ENCODE results near the gene ZC2HC1C. TPM values are rescaled to one million over a fixed set of nuclear protein-coding genes. Genes with fewer than 3 reads are reported as not detected.
A peak's percentile ranks its signal among the peaks of the same experiment; 100 is the strongest.

Gene ZC2HC1C
- total and polyA plus RNA-seq, 2 donors from 2014 or later: 6.7 to 11.9 TPM

DNA sequence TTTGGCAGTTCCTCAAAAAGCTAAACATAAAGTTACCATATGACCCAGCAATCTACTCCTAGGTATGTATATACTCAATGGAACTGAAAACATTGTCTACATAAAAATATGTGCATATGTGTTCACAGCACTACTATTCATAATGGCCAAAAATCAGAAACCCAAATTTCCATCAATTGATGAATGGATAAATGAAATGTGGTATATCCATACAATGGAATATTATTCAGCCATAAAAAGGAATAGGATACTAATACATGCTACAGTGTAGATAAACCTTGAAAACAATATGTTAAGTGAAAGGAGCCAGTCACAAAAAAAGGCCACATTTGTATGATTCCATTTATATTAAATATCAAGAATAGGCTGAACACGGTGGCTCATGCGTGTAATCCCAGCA is 9.0 kb upstream of the ZC2HC1C start:
- no peak for TF ChIP-seq CTCF (IDR thresholded peaks at IDR 0.05; ENCODE audit: borderline replicate concordance, extremely low read depth, insufficient read depth)
- H3K9ac ChIP-seq (ENCODE audit: low read length in 3 of 3): no peak overlapping the region
- H3K27ac ChIP-seq (ENCODE audit: low read depth in 2 of 2, low read length in 2 of 2): no peak overlapping the region

DNA sequence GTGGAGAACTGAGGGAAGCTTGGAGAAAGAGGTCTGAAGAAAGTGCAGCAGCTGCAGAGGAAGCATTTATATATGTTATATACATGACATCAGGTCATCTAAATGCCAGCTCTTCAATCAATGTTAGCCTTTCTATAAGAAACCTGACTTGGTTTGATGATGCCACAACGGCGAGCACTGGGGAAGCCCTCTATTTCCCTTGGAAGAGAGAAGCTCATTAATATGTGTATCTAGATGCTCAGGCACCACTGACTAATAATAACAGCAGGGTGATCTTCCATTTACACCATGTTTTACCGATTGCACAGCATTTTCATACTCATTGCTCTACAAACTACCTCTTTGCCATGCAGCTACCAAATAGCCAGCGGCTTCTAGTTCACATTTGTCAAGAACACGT is 6.4 kb upstream of the ZC2HC1C start:
- Histone ChIP-seq H3K4me3 (ENCODE audit: low read length in 3 of 3) (peak overlapping the region; percentile 84 to 94 (median 94)), H3K4me1 (ENCODE audit: control insufficient read depth in 2 of 3, insufficient read depth in 2 of 3, low read depth in 1 of 3, low read length in 3 of 3) (peaks cover 0 to 7% (median 4%) of the 10 kb centered on the region in 3 donors), H3K9me3 (ENCODE audit: control insufficient read depth in 2 of 3, insufficient read depth in 1 of 3, low read length in 3 of 3) (no peaks in the 10 kb centered on the region), H3K9ac (ENCODE audit: low read length in 3 of 3) (peak overlapping the region; percentile 39 to 83 (median 76)), H3K27ac (ENCODE audit: low read depth in 2 of 2, low read length in 2 of 2) (no peak overlapping the region), H3K27me3 (ENCODE audit: control insufficient read depth, insufficient read depth, low read length) (no peaks in the 10 kb centered on the region), H3K36me3 (ENCODE audit: control insufficient read depth in 2 of 3, insufficient read depth in 3 of 3, low read length in 3 of 3) (no peaks in the 10 kb centered on the region)
- intact Hi-C loops (cut with DNase I): no loop called here
- FAIRE-seq (no peak), DNase-seq (peak in 1 of 5 donors; percentile 13)
- no peak for TF ChIP-seq CTCF (IDR thresholded peaks at IDR 0.05; ENCODE audit: borderline replicate concordance, extremely low read depth, insufficient read depth)

More for the DNA sequence above, 9.0 kb upstream of the ZC2HC1C start:
- Histone ChIP-seq H3K27me3 (ENCODE audit: control insufficient read depth, insufficient read depth, low read length) (no peaks in the 10 kb centered on the region), H3K4me1 (ENCODE audit: control insufficient read depth in 2 of 3, insufficient read depth in 2 of 3, low read depth in 1 of 3, low read length in 3 of 3) (peaks cover 0 to 7% (median 4%) of the 10 kb centered on the region in 3 donors), H3K36me3 (ENCODE audit: control insufficient read depth in 2 of 3, insufficient read depth in 3 of 3, low read length in 3 of 3) (no peaks in the 10 kb centered on the region), H3K4me3 (ENCODE audit: low read length in 3 of 3) (no peak overlapping the region), H3K9me3 (ENCODE audit: control insufficient read depth in 2 of 3, insufficient read depth in 1 of 3, low read length in 3 of 3) (no peaks in the 10 kb centered on the region)
- FAIRE-seq (no peak), DNase-seq (no peak)
- intact Hi-C loops (cut with DNase I): no loop called here

- peaks cover 3 to 7% (median 4%) of the 10 kb centered on the region in 3 donors for H3K4me1 ChIP-seq (ENCODE audit: control insufficient read depth in 2 of 3, insufficient read depth in 2 of 3, low read depth in 1 of 3, low read length in 3 of 3)
- H3K27me3 ChIP-seq (ENCODE audit: control insufficient read depth, insufficient read depth, low read length): no peaks in the 10 kb centered on the region
- peak within 1 kb of the TSS; percentile 84 to 94 (median 94) for H3K4me3 ChIP-seq (ENCODE audit: low read length in 3 of 3)
- H3K9ac ChIP-seq (ENCODE audit: low read length in 3 of 3): peak within 1 kb of the TSS; percentile 72 to 83 (median 76)
- no peaks in the 10 kb centered on the region for H3K36me3 ChIP-seq (ENCODE audit: control insufficient read depth in 2 of 3, insufficient read depth in 3 of 3, low read length in 3 of 3)
- peak; percentile 95 to 97 (median 95) for DNase-seq
- H3K9me3 ChIP-seq (ENCODE audit: control insufficient read depth in 2 of 3, insufficient read depth in 1 of 3, low read length in 3 of 3): no peaks in the 10 kb centered on the region
- peak within 1 kb of the TSS; percentile 32 to 60 for H3K27ac ChIP-seq (ENCODE audit: low read depth in 2 of 2, low read length in 2 of 2)
- intact Hi-C loops (cut with DNase I): no loop called here
- FAIRE-seq: no peak
- TF ChIP-seq CTCF (IDR thresholded peaks at IDR 0.05; ENCODE audit: borderline replicate concordance, extremely low read depth, insufficient read depth): no peak
Measured at GRCh38 chr14:75063491-75064204, 5.8 kb upstream of the ZC2HC1C start, which contains the start of gene ACYP1. TSS of gene ACYP1 (minus strand) at chr14:75064024. CDS start at chr14:75063553, 471 bp downstream.
